ENCODE data around the gene CPLANE2. TPM values are rescaled to one million over a fixed set of nuclear protein-coding genes. Genes with fewer than 3 reads are reported as not detected.
A peak's percentile ranks its signal among the peaks of the same experiment; 100 is the strongest.
"Not testable (repeated sequence)": the region's sequence is repeated elsewhere in the genome, so short reads cannot be mapped to it uniquely, and the experiment has no call there.

CPLANE2 gene
- total RNA-seq, 1 donor from 2014 or later = 11.4 TPM

GRCh38 chr1:16229976-16230740 is 6.8 kb downstream of the CPLANE2 start:
- no peak for ATAC-seq

DNA sequence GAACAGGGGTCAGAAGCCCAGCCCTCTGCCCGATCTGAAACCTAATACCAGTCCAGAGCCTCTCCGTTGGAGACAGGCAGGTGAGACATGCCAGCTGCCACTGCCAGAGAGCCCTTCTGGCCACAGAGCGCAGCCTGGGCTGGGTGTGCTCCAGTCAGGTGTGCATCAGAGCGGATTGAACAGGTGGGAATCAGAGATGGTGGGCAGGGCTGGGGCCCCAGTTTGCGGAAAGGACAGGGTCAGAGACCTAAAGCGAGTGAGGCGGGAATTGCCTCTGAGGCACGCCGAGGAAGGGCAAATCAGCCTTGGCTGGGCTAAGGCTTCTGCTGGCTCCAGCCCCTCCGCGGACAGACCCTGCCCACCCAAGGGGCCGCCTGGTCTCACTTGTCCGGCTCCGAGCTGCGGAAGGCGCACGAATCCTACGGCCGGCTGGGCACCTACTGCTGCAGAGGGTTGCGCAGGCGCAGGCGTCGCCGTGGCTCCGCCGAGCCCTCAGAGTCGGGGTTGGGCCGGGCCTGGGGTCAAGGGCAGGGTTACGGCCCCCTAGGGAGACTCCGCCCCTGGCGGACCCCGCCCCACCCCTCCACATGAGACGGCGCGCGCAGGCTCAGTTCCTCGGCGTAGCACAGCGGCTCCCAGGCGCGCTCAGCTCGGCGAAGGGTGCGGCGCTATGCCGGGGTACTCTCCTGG is 10.3 kb downstream of the CPLANE2 start:
- peak; percentile 33 for ATAC-seq

- ATAC-seq = no peak
Measured at GRCh38 chr1:16226129-16226489, 10.9 kb downstream of the CPLANE2 start.

- ATAC-seq = no peak
Measured at GRCh38 chr1:16224472-16224871, 12.5 kb downstream of the CPLANE2 start.

DNA sequence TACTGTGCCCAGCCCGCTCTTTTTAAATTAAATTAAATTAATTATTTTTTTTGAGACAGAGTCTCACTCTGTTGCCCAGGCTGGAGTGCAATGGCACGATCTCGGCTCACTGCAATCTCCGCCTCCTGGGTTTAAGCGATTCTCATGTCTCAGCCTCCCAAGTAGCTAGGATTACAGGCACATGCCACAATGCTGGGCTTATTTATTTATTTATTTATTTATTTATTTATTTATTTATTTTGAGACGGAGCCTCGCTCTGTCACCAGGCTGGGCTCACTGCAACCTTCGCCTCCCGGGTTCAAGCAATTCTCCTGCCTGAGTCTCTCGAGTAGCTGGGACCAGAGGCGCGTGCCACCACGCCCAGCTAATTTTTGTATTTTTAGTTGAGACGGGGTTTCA is 14.3 kb downstream of the CPLANE2 start:
- not testable (repeated sequence) for ATAC-seq

- no peak for ATAC-seq
Measured at GRCh38 chr1:16221499-16221898, 15.5 kb downstream of the CPLANE2 start.

DNA sequence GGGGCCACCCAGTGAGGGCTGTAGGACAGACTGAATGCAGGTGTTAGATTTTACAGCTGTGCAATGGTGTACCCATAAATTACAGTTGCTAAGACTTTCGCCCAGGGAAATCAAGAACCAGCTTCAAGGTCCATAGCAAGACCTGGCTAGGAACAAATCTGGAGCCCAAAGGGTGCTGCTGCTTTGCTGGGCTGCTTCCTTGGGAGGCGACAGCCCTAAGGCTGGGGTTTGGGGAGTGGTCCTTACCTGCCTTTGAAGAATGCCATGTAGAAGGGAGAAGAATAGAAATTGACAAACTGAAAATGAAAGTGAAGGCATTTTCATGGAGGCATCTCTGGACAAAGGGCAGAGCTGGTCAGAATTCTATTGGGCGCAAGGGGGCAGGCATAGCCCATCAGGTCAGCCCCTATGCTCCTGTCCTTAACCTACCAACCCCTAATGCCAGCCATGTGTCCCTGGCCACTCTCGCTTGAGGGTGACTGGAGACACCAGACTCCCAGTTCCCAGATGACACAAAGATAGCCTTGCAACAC is 16.9 kb downstream of the CPLANE2 start:
- no peak for ATAC-seq

DNA sequence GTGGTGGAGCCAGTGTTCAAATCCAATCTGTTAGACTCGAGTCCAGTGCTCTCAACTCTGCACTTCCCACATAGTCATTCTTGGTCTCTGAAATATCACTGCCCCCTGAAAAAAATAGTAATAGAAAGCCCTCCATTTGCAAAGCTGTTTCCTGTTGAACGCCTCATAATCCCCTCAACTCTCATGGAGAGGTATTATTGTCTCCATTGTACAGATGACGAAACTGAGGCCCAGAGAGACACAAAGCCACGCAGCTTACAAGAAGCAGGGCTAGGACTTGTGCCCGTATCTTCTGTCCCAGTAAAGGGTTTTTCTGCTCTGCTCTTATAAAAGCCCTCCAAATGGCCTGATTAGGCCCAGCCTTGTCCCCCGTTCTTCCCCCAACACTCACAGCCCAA is 18.3 kb downstream of the CPLANE2 start:
- ATAC-seq = no peak

DNA sequence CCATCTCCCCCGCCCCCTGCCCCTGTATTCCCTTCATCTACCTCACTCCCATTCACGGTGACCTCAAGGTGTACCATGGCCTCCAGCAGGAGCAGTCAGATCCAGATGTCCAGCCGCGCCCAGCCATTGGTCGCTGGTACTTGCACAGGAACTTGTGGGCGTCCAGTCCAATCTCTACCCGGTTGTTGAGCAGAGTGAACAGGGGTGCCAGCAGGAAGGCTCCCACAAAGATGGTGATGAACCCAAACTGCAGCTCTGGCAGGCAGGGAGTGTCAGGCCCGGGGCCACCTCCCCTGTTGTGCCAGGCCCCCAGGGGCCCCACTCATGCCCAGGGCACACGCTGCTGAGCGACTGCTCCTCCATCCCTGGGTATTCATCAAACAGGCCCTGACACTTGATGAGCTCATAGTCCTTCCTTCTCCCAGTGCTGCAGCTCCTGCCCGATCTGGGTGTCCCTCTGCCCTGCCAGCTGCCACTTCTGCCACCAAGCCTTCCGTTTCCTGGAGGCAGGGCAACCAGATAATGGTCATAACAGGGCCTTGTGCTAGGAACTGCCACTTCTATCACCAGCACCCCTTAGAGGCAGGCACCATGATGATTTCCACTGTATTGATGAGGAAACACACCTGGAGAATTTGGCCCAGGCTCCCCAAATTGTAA is 18.8 kb downstream of the CPLANE2 start:
- ATAC-seq = peak; percentile 2

- ATAC-seq = peak; percentile 96
Measured at GRCh38 chr1:16217061-16217785, 19.8 kb downstream of the CPLANE2 start.

GRCh38 chr1:16215882-16216753 is 20.9 kb downstream of the CPLANE2 start:
- ATAC-seq = peak; percentile 66

GRCh38 chr1:16215240-16215639 is 21.7 kb downstream of the CPLANE2 start:
- not testable (repeated sequence) for ATAC-seq

DNA sequence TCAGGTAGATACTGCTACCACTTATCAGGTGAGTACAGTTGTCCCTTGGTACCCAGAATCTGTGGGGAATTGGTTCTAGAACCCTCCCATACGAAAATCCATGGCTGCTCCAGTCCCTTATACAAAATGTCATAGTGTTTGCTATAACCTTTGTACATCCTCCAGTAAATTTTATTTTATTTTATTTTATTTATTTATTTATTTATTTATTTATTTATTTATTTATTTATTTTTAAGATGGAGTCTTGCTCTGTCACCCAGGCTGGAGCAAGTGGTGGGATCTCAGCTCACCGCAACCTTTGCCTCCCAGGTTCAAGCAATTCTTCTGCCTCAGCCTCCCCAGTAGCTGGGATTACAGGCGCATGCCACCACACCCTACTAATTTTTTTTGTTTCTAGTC is 23.4 kb downstream of the CPLANE2 start:
- not testable (repeated sequence) for ATAC-seq

DNA sequence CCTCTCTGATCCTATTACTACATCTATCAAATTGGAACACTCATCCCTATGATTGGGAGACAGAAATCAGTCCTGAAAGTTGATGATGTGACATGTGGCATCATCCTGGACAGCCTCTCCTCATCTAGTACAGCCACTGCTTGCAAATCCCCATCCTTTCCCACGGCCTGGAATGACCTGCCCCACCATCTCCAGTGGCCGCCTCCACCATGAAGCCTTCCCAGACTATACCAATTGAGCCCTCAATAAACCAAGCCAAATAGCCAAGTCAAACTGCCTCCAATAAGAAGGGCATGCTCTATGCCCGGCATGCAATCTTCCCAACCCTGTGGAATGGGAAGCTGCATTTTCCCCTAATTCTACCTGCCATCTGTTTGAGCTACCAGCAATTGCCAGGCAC is 24.0 kb downstream of the CPLANE2 start:
- ATAC-seq = no peak

- no peak for ATAC-seq
Measured at GRCh38 chr1:16212251-16212961, 24.6 kb downstream of the CPLANE2 start, which contains the start of gene ARHGEF19. Gene ARHGEF19 (minus strand): TSS chr1:16212652. CDS start chr1:16209054, 3,598 bp downstream.

GRCh38 chr1:16211824-16212223 is 25.2 kb downstream of the CPLANE2 start:
- no peak for ATAC-seq

GRCh38 chr1:16210581-16210980 is 26.4 kb downstream of the CPLANE2 start:
- no peak for ATAC-seq

DNA sequence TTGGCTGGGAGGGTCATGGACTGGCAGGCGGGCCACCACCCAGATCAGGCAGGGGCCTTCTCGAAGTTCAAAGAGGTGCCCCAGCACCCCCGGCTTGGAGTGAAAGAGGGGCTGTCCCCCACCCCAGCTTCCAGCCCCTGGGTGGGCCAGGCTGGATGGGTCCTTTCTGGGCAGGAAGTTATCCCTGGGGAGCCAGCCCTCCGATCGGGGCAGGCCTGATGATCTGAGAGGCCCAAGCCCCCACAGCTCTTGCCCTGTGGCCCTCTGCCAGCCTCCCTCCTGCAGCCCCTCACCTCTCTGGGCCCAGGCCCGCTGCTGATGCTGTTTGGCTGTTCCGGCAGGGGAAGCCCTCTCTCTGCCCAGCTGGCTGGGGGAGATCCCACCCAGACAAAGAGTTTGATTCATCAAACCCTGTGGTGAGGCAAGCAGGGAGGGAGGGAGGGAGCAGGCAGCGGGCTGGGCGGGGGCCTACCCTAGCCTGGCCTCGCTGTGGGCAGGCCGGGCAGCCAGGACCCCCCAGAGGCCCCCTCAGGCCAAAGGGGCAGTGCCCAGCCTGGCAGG is 27.1 kb downstream of the CPLANE2 start:
- ATAC-seq = no peak

GRCh38 chr1:16209132-16209846 is 27.7 kb downstream of the CPLANE2 start:
- no peak for ATAC-seq
